Vagina (tissue), 2 donors: ENCODE measurements around the gene C16orf92. TPM values are rescaled to one million over a fixed set of nuclear protein-coding genes. Genes with fewer than 3 reads are reported as not detected.

ENCODE experiments used
- DNase-seq, 2 donors: peaks; one replicate each; pipeline ENCODE4 v3.0.0-alpha.2; 2017; ENCODE audit errors: extremely low spot score in 2 of 2
- H3K27ac ChIP-seq: fragments of 200-600 bp; sonication (generic); one replicate; pipeline ENCODE4 v1.5.1; 2019
- H3K27me3 ChIP-seq: fragments of 200-600 bp; sonication (generic); one replicate; pipeline ENCODE4 v1.5.1; 2019
- H3K36me3 ChIP-seq, 2 donors: fragments of 200-600 bp; sonication (generic); one replicate each; pipeline ENCODE4 v1.5.1; 2017 to 2019
- H3K4me1 ChIP-seq: fragments of 200-600 bp; sonication (generic); one replicate; pipeline ENCODE4 v1.5.1; 2019
- H3K4me3 ChIP-seq, 2 donors: fragments of 200-600 bp; sonication (generic); 1 replicate in 1 of 2; 2 replicates in 1 of 2; pipeline ENCODE4 v1.5.1; 2016 to 2019
- H3K9me3 ChIP-seq: fragments of 200-600 bp; sonication (generic); one replicate; pipeline ENCODE4 v1.5.1; 2019
- CTCF ChIP-seq, 3 experiments: fragments of 450-650 bp in 2 of 3; fragments of 200-600 bp in 1 of 3; sonication (generic) in 1 of 3; IDR thresholded peaks; one replicate each; pipeline ENCODE4 v1.5.1; 2017 to 2019; ENCODE audit warnings: antibody characterized with exemption in 3 of 3, mild to moderate bottlenecking in 2 of 3, moderate library complexity in 2 of 3
- POLR2A ChIP-seq, 2 donors: fragments of 450-650 bp; IDR thresholded peaks; one replicate each; pipeline ENCODE4 v1.6.1; 2017; ENCODE audit warnings: antibody characterized with exemption in 2 of 2, mild to moderate bottlenecking in 2 of 2, moderate library complexity in 2 of 2
- POLR2AphosphoS5 ChIP-seq, 2 donors: sonication (generic); formaldehyde crosslinking; IDR thresholded peaks; one replicate each; pipeline ENCODE4 v1.9.0; 2017; ENCODE audit warnings: antibody characterized with exemption in 2 of 2, mild to moderate bottlenecking in 2 of 2, low read depth in 1 of 2; ENCODE audit not compliant: insufficient read depth in 1 of 2
- intact Hi-C: fragments of 100-400 bp; cut with DNase I; formaldehyde crosslinking; loops from one replicate; pipeline ENCODE4 v1.15.1; 2023
- total RNA-seq: library from RNA; depleted of rRNA; stranded (reverse); fragments of >200 nt; gene quantifications from one replicate; pipeline ENCODE4 v1.2.3, GENCODE V29; 2016

The C16orf92 gene
- total RNA-seq, 1 donor from 2014 or later, result not detected

- H3K36me3 ChIP-seq, result peaks cover 0 to 21% of the 10 kb centered on the region in 2 donors
- intact Hi-C loops, result loop anchor here (10.0 kb wide), 1 partner anchor 76 kb away; the partner anchor contains the start of gene KCTD13
- H3K27me3 ChIP-seq, result no peaks in the 10 kb centered on the region
- no peaks in the 10 kb centered on the region for H3K9me3 ChIP-seq
- DNase-seq, result no peak
- no peak overlapping the region for H3K4me3 ChIP-seq
- H3K27ac ChIP-seq, result no peak overlapping the region
- H3K4me1 ChIP-seq, result peaks cover 9% of the 10 kb centered on the region
- TF ChIP-seq CTCF (IDR thresholded peaks at IDR 0.05) (no peak), POLR2AphosphoS5 (IDR thresholded peaks at IDR 0.05; ENCODE audit: insufficient read depth in 1 of 2, low read depth in 1 of 2) (no peak), POLR2A (IDR thresholded peaks at IDR 0.05) (no peak)
Measured at GRCh38 chr16:30000735-30001631, 22.0 kb upstream of the C16orf92 start.

- Histone ChIP-seq H3K27me3 (no peaks in the 10 kb centered on the region), H3K36me3 (peaks cover 0 to 16% of the 10 kb centered on the region in 2 donors), H3K4me1 (no peaks in the 10 kb centered on the region), H3K9me3 (no peaks in the 10 kb centered on the region), H3K4me3 (no peak overlapping the region), H3K27ac (no peak overlapping the region)
- TF ChIP-seq POLR2AphosphoS5 (IDR thresholded peaks at IDR 0.05; ENCODE audit: insufficient read depth in 1 of 2, low read depth in 1 of 2) (no peak), POLR2A (IDR thresholded peaks at IDR 0.05) (no peak), CTCF (IDR thresholded peaks at IDR 0.05) (no peak)
- no peak for DNase-seq
- intact Hi-C loops, result loop anchor here (10.0 kb wide), 1 partner anchor 78 kb away; the partner anchor contains the start of gene KCTD13
Measured at GRCh38 chr16:30002614-30003346, 20.2 kb upstream of the C16orf92 start.

- no peaks in the 10 kb centered on the region for H3K27me3 ChIP-seq
- peaks cover 0 to 15% of the 10 kb centered on the region in 2 donors for H3K36me3 ChIP-seq
- no peaks in the 10 kb centered on the region for H3K4me1 ChIP-seq
- TF ChIP-seq POLR2A (IDR thresholded peaks at IDR 0.05) (no peak), CTCF (IDR thresholded peaks at IDR 0.05) (no peak), POLR2AphosphoS5 (IDR thresholded peaks at IDR 0.05; ENCODE audit: insufficient read depth in 1 of 2, low read depth in 1 of 2) (no peak)
- H3K9me3 ChIP-seq, result no peaks in the 10 kb centered on the region
- intact Hi-C loops, result loop anchor here (10.0 kb wide), 1 partner anchor 79 kb away; the partner anchor contains the start of gene KCTD13
- no peak overlapping the region for H3K4me3 ChIP-seq
- no peak overlapping the region for H3K27ac ChIP-seq
- DNase-seq, result no peak
Measured at GRCh38 chr16:30003670-30004423, 19.2 kb upstream of the C16orf92 start.

- Histone ChIP-seq H3K27ac (no peak overlapping the region), H3K4me1 (no peaks in the 10 kb centered on the region), H3K4me3 (no peak overlapping the region), H3K27me3 (peaks cover 4% of the 10 kb centered on the region), H3K36me3 (peaks cover 0 to 15% of the 10 kb centered on the region in 2 donors), H3K9me3 (no peaks in the 10 kb centered on the region)
- no peak for DNase-seq
- intact Hi-C loops, result loop anchor here (10.0 kb wide), 1 partner anchor 80 kb away; the partner anchor contains the start of gene KCTD13
- TF ChIP-seq POLR2A (IDR thresholded peaks at IDR 0.05), result no peak
- no peak for TF ChIP-seq CTCF (IDR thresholded peaks at IDR 0.05)
- no peak for TF ChIP-seq POLR2AphosphoS5 (IDR thresholded peaks at IDR 0.05; ENCODE audit: insufficient read depth in 1 of 2, low read depth in 1 of 2)
Measured at GRCh38 chr16:30004424-30004776, 18.6 kb upstream of the C16orf92 start.
